Adipocyte (in vitro differentiated cells): ENCODE data around the gene NUDT1.
A peak's percentile ranks its signal among the peaks of the same experiment; 100 is the strongest.

Source experiments
- DNase-seq: peaks from one replicate; pipeline ENCODE4 v3.0.0-alpha.2; 2015; ENCODE audit warnings: low read depth
- H3K27me3 ChIP-seq: replicated peaks from 2 replicates; pipeline ENCODE4 v1.7.0; 2013; ENCODE audit warnings: mild to moderate bottlenecking, low read length, moderate library complexity; ENCODE audit not compliant: control insufficient read depth, insufficient read depth
- H3K36me3 ChIP-seq: 2 replicates; pipeline ENCODE4 v1.7.0; 2013; ENCODE audit warnings: low read length, mild to moderate bottlenecking, moderate library complexity; ENCODE audit not compliant: control insufficient read depth, insufficient read depth, severe bottlenecking
- H3K4me1 ChIP-seq: 2 replicates; pipeline ENCODE4 v1.7.0; 2013; ENCODE audit warnings: mild to moderate bottlenecking, low read length, moderate library complexity; ENCODE audit not compliant: control insufficient read depth, insufficient read depth
- H3K4me3 ChIP-seq: 2 replicates; pipeline ENCODE4 v1.7.0; 2013; ENCODE audit warnings: mild to moderate bottlenecking, low read length, moderate library complexity
- H3K9ac ChIP-seq: 2 replicates; pipeline ENCODE4 v1.7.0; 2013; ENCODE audit warnings: mild to moderate bottlenecking, low read length, moderate library complexity
- H3K9me3 ChIP-seq: 2 replicates; pipeline ENCODE4 v1.7.0; 2013; ENCODE audit warnings: mild to moderate bottlenecking, low read length, moderate library complexity; ENCODE audit not compliant: control insufficient read depth

NUDT1 gene

GRCh38 chr7:2225830-2226229, 16.2 kb upstream of the NUDT1 start:
- peaks cover 39% of the 10 kb centered on the region for H3K36me3 ChIP-seq
- H3K4me1 ChIP-seq = peaks cover 5% of the 10 kb centered on the region
- DNase-seq = no peak
- no peak overlapping the region for H3K4me3 ChIP-seq
- no peaks in the 10 kb centered on the region for H3K9me3 ChIP-seq
- no peak overlapping the region for H3K9ac ChIP-seq
- no peaks in the 10 kb centered on the region for H3K27me3 ChIP-seq

GRCh38 chr7:2227699-2228098, 14.3 kb upstream of the NUDT1 start:
- no peak for DNase-seq
- Histone ChIP-seq H3K9ac (no peak overlapping the region), H3K9me3 (no peaks in the 10 kb centered on the region), H3K27me3 (no peaks in the 10 kb centered on the region), H3K4me3 (no peak overlapping the region), H3K36me3 (peaks cover 32% of the 10 kb centered on the region), H3K4me1 (peaks cover 14% of the 10 kb centered on the region)

- no peak for DNase-seq
- no peak overlapping the region for H3K9ac ChIP-seq
- H3K36me3 ChIP-seq = peaks cover 24% of the 10 kb centered on the region
- H3K9me3 ChIP-seq = no peaks in the 10 kb centered on the region
- H3K27me3 ChIP-seq = no peaks in the 10 kb centered on the region
- no peak overlapping the region for H3K4me3 ChIP-seq
- peaks cover 19% of the 10 kb centered on the region for H3K4me1 ChIP-seq
Observed at GRCh38 chr7:2228921-2229320, 13.1 kb upstream of the NUDT1 start.

GRCh38 chr7:2229467-2229866, 12.6 kb upstream of the NUDT1 start:
- peaks cover 29% of the 10 kb centered on the region for H3K36me3 ChIP-seq
- peaks cover 19% of the 10 kb centered on the region for H3K4me1 ChIP-seq
- H3K9me3 ChIP-seq = no peaks in the 10 kb centered on the region
- no peak for DNase-seq
- no peaks in the 10 kb centered on the region for H3K27me3 ChIP-seq
- H3K4me3 ChIP-seq = no peak overlapping the region
- no peak overlapping the region for H3K9ac ChIP-seq

- no peak overlapping the region for H3K9ac ChIP-seq
- no peak for DNase-seq
- peaks cover 32% of the 10 kb centered on the region for H3K36me3 ChIP-seq
- H3K4me1 ChIP-seq = peaks cover 14% of the 10 kb centered on the region
- no peak overlapping the region for H3K4me3 ChIP-seq
- no peaks in the 10 kb centered on the region for H3K27me3 ChIP-seq
- H3K9me3 ChIP-seq = no peaks in the 10 kb centered on the region
Observed at GRCh38 chr7:2230226-2230625, 11.8 kb upstream of the NUDT1 start.

- no peaks in the 10 kb centered on the region for H3K9me3 ChIP-seq
- peaks cover 14% of the 10 kb centered on the region for H3K4me1 ChIP-seq
- H3K27me3 ChIP-seq = no peaks in the 10 kb centered on the region
- H3K9ac ChIP-seq = no peak overlapping the region
- H3K4me3 ChIP-seq = no peak overlapping the region
- peaks cover 30% of the 10 kb centered on the region for H3K36me3 ChIP-seq
- no peak for DNase-seq
Observed at GRCh38 chr7:2230882-2231281, 11.1 kb upstream of the NUDT1 start.

- Histone ChIP-seq H3K4me3 (peak overlapping the region; percentile 92), H3K36me3 (peaks cover 37% of the 10 kb centered on the region), H3K9ac (peak overlapping the region; percentile 88), H3K9me3 (no peaks in the 10 kb centered on the region), H3K4me1 (peaks cover 14% of the 10 kb centered on the region), H3K27me3 (no peaks in the 10 kb centered on the region)
- peak; percentile 53 for DNase-seq
Observed at GRCh38 chr7:2231992-2232765, 9.8 kb upstream of the NUDT1 start.

GRCh38 chr7:2232766-2233520, 9.1 kb upstream of the NUDT1 start, which contains the start of gene MAD1L1:
TSS of gene MAD1L1 (minus strand) at chr7:2232945. CDS start at chr7:2230133, 2,812 bp downstream.
- DNase-seq = peak; percentile 98
- Histone ChIP-seq H3K9ac (peak within 1 kb of the TSS; percentile 88), H3K4me3 (peak within 1 kb of the TSS; percentile 92), H3K9me3 (no peaks in the 10 kb centered on the region), H3K36me3 (peaks cover 37% of the 10 kb centered on the region), H3K27me3 (no peaks in the 10 kb centered on the region), H3K4me1 (peaks cover 14% of the 10 kb centered on the region)

- H3K36me3 ChIP-seq = peaks cover 45% of the 10 kb centered on the region
Observed at GRCh38 chr7:2233926-2234325, 8.1 kb upstream of the NUDT1 start.

GRCh38 chr7:2237109-2237602, 4.9 kb upstream of the NUDT1 start:
- Histone ChIP-seq H3K9ac (no peak overlapping the region), H3K27me3 (no peaks in the 10 kb centered on the region), H3K4me1 (peaks cover 14% of the 10 kb centered on the region), H3K4me3 (no peak overlapping the region), H3K9me3 (no peaks in the 10 kb centered on the region), H3K36me3 (peaks cover 48% of the 10 kb centered on the region)
- DNase-seq = no peak

More at GRCh38 chr7:2233926-2234325, 8.1 kb upstream of the NUDT1 start:
- no peak overlapping the region for H3K4me3 ChIP-seq
- no peaks in the 10 kb centered on the region for H3K9me3 ChIP-seq
- no peak overlapping the region for H3K9ac ChIP-seq
- DNase-seq = no peak
- H3K4me1 ChIP-seq = peaks cover 14% of the 10 kb centered on the region
- H3K27me3 ChIP-seq = no peaks in the 10 kb centered on the region

GRCh38 chr7:2239242-2239641, 2.8 kb upstream of the NUDT1 start:
- no peak for DNase-seq
- H3K27me3 ChIP-seq = no peaks in the 10 kb centered on the region
- no peak overlapping the region for H3K4me3 ChIP-seq
- H3K9ac ChIP-seq = no peak overlapping the region
- H3K36me3 ChIP-seq = peaks cover 45% of the 10 kb centered on the region
- H3K9me3 ChIP-seq = no peaks in the 10 kb centered on the region
- peaks cover 16% of the 10 kb centered on the region for H3K4me1 ChIP-seq
